ENCODE results near the gene ELP4.

ELP4 gene, protein sequence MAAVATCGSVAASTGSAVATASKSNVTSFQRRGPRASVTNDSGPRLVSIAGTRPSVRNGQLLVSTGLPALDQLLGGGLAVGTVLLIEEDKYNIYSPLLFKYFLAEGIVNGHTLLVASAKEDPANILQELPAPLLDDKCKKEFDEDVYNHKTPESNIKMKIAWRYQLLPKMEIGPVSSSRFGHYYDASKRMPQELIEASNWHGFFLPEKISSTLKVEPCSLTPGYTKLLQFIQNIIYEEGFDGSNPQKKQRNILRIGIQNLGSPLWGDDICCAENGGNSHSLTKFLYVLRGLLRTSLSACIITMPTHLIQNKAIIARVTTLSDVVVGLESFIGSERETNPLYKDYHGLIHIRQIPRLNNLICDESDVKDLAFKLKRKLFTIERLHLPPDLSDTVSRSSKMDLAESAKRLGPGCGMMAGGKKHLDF

GRCh38 chr11:31509429-31510345 lies at the start of gene ELP4, which contains the start of gene IMMP1L:
Gene ELP4 (plus strand): TSS chr11:31509767. CDS start chr11:31509785, 18 bp downstream.
Gene IMMP1L (minus strand): TSS chr11:31509622. CDS start chr11:31463276, 46,346 bp downstream.
- peak within 1 kb of the TSS; percentile 85 for H3K27ac ChIP-seq

GRCh38 chr11:31464436-31464835 lies 45.1 kb upstream of the ELP4 start:
- no peak overlapping the region for H3K27ac ChIP-seq
- no peak for TF ChIP-seq CTCF (conservative IDR thresholded peaks at IDR 0.05)

More at GRCh38 chr11:31509429-31510345, at the start of gene ELP4, which contains the start of gene IMMP1L:
- TF ChIP-seq CTCF (conservative IDR thresholded peaks at IDR 0.05) = no peak

- H3K27ac ChIP-seq = no peak overlapping the region
- no peak for TF ChIP-seq CTCF (conservative IDR thresholded peaks at IDR 0.05)
These were observed 35.5 kb upstream of the ELP4 start for GRCh38 chr11:31474083-31474482.

DNA sequence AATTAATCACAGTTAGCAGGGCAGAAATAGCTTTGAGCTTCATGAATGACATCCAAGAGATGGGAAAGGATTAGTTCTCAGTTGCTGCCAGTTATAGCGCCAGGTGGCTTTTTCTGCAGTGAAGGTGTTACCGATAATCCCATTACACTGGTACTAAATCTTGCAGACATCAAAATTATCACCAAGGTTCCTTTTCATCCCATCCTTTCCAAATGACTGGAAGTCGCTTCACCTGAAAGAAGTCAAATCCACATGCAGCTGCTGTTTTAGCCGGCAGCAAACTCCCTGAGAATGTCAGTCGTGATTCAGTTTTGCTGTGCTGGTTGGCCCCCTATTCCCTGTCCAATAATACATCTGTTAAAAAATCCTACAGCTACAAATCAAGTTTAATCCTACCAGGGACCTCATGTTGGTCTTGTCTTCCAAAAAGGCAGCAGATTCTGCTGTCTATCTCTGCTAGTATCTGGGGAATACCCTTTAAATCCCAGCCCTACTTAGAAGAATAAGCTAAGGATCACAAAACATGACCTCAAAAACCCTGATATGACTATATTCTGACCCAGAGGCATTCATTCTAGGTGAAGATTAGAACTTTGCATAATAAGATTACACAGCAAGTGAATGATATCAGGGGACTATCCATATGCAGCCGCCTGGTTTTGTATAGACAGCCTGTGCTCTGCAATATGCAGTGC lies 31.9 kb upstream of the ELP4 start:
- TF ChIP-seq CTCF (conservative IDR thresholded peaks at IDR 0.05) = no peak
- no peak overlapping the region for H3K27ac ChIP-seq

DNA sequence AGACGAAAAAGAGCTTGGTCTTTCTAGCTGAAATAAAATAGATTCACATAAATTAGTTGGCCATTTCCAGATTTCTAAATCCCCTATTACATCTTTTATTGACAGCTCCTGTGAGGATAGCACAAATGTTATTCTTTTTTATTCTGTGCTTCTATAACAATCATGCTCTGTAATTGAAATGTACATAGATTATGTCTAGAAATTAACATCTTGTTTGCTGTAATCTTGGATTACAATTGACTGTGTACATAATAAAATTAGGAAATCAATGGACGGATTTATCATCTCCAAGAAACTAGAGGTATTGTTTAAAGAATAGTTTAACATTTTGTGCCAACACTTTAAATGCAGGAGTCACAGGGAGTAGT lies 31.4 kb upstream of the ELP4 start:
- TF ChIP-seq CTCF (conservative IDR thresholded peaks at IDR 0.05) = no peak
- H3K27ac ChIP-seq = no peak overlapping the region

GRCh38 chr11:31479066-31479465 lies 30.5 kb upstream of the ELP4 start:
- H3K27ac ChIP-seq = no peak overlapping the region
- no peak for TF ChIP-seq CTCF (conservative IDR thresholded peaks at IDR 0.05)

Measured in VCaP (cell line).